Measurements from ENCODE around the gene GPAT3. TPM values are rescaled to one million over a fixed set of nuclear protein-coding genes. Genes with fewer than 3 reads are reported as not detected.
A peak's percentile ranks its signal among the peaks of the same experiment; 100 is the strongest.
"Not testable (repeated sequence)": the region's sequence is repeated elsewhere in the genome, so short reads cannot be mapped to it uniquely, and the experiment has no call there.

Gene GPAT3
- polyA plus RNA-seq, 1 donor from 2014 or later: not detected

DNA sequence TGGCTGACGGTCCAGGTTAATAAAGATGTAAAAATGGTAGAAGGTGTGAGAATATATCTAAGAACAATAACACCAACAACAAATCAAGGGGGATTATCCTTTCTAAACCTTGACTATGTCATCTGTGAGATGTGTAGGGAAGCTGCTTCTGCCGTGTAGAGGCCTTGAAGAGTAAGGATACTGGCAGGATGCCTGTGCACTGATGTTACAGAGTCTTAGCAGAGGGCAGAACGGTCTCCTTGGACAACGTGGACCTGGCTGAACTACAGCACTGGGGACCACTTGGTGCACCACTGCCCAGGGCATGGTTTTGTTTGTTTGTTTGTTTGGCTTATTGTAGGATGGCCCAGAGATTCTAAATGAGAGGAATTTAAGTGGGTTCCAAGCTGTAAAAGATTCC lies 33.5 kb downstream of the GPAT3 start:
- no peak overlapping the region for H3K4me3 Mint-ChIP-seq
- H3K27ac Mint-ChIP-seq: no peak overlapping the region
- H3K4me1 Mint-ChIP-seq: peaks cover 7 to 9% (median 8%) of the 10 kb centered on the region in 3 donors
- H3K36me3 Mint-ChIP-seq: no peaks in the 10 kb centered on the region
- H3K27me3 Mint-ChIP-seq: no peaks in the 10 kb centered on the region
- H3K9me3 Mint-ChIP-seq: no peaks in the 10 kb centered on the region

DNA sequence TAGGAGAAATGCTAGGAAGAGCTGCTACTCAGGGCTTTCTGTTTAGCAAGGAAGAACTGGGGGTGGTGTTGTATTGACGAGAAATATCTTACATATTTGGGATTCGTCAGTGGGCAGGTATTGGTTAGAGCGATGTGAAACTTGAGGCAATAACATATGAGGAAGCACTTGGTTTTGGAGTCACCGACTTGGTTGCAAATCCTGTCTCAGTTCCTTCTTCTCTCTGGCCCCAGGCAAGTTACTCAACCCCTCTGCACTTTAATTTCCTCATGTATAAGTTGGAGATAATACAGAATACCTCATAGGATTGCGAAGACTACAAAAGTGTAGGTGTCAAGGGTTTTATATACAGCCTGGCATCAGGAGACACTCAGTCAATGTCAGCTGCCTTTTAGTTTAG lies 34.1 kb downstream of the GPAT3 start:
- no peaks in the 10 kb centered on the region for H3K27me3 Mint-ChIP-seq
- H3K36me3 Mint-ChIP-seq: no peaks in the 10 kb centered on the region
- no peaks in the 10 kb centered on the region for H3K9me3 Mint-ChIP-seq
- H3K4me1 Mint-ChIP-seq: peaks cover 7 to 9% (median 8%) of the 10 kb centered on the region in 3 donors
- no peak overlapping the region for H3K4me3 Mint-ChIP-seq
- H3K27ac Mint-ChIP-seq: peak overlapping the region in 1 of 3 donors; percentile 5

DNA sequence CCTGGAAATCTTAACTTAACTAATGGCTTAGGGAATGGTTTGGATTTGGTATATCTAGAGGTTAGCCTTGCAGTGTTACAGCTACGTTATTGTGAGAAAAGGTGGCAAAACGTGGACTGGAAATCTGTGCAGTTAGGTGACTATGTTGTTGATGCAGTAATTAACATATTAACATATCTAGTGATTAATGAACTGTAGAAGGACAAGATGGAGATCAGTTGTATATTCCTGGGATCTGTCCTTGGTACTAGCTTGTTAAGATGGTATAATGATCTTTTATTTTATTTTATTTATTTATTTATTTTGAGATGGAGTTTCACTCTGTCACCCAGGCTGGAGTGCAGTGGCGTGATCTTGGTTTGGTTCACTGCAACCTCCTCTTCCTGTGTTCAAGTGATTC lies 36.9 kb downstream of the GPAT3 start:
- Mint-ChIP-seq H3K36me3 (no peaks in the 10 kb centered on the region), H3K4me1 (peaks cover 7 to 9% (median 8%) of the 10 kb centered on the region in 3 donors), H3K9me3 (no peaks in the 10 kb centered on the region), H3K4me3 (no peak overlapping the region), H3K27ac (no peak overlapping the region), H3K27me3 (no peaks in the 10 kb centered on the region)

DNA sequence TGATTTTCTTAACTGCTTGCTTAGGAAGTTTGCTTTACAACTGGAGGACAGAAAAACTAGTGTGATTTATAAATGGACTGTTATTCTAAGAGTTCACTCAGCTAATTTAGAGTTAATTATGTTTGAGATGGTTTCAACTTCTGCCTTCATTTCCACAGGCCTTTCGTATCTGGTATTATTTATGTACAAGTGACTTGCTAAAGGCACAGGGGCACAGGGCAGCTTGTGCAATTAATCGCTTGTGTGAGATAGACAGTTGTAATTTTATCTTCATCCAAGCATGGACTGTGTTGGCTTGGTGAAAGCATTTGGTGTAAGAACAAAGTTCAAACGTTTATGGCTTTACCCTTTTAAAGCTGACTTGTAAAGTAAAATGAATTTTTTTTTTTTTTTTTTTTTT lies 38.3 kb downstream of the GPAT3 start:
- no peak overlapping the region for H3K27ac Mint-ChIP-seq
- H3K27me3 Mint-ChIP-seq: peaks cover 3% of the 10 kb centered on the region
- H3K4me3 Mint-ChIP-seq: no peak overlapping the region
- no peaks in the 10 kb centered on the region for H3K9me3 Mint-ChIP-seq
- H3K4me1 Mint-ChIP-seq: peaks cover 7 to 9% (median 8%) of the 10 kb centered on the region in 3 donors
- H3K36me3 Mint-ChIP-seq: no peaks in the 10 kb centered on the region

DNA sequence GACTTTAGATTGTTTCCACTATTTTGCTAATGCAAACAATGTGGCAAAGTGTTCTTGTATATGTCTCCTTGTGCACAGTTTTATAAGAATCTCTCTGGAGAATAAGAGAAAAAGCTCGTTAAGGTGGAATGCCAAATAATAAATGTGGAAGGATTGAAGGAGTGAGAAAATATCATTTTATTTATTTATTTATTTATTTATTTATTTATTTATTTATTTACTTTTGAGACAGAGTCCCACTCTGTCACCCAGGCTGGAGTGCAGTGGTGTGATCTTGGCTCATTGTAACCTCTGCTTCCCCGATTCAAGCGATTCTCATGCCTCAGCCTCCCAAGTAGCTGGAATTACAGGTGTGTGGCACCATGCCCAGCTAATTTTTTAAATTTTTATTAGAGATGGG lies 40.3 kb downstream of the GPAT3 start:
- H3K27ac Mint-ChIP-seq, H3K4me3 Mint-ChIP-seq, H3K27me3 Mint-ChIP-seq, H3K36me3 Mint-ChIP-seq, H3K9me3 Mint-ChIP-seq, H3K4me1 Mint-ChIP-seq: not testable (repeated sequence)

DNA sequence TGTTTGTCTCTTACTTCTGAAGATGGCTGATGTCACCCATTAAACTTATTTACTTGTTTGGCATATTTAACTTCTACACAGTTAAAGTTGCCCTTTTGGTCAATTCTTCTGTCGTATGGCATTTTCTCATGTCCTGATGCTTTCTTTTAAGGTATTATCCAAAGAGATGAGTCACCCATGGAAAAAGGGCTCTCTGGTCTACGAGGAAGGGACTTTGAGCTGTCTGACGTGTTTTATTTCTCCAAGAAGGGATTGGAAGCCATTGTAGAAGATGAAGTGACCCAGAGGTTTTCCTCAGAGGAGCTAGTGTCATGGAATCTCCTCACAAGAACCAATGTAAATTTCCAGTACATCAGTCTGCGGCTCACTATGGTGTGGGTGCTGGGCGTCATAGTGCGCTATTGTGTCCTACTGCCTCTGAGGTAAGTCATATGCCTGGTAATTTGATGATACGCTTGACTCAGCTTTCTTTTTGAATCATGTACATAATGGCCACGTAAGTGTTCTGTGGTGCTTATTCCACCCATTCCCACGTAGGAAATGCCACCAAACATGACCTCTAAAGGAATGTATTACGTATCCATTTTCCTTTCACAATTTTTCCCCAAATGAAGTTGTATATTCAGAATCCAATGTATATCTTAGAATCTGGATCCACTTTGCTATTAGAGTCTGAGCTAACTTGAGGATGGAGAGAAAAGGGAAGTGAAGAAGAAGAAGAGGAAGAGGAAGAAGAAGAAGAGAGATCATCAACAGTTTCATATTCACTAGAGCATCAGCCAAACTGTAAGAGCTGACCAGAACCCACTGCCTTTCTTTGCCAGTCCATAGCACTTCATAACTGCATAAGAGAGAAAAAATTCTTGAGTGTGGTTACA lies 45.7 kb downstream of the GPAT3 start:
- peaks cover 8 to 15% (median 14%) of the 10 kb centered on the region in 3 donors for H3K4me1 Mint-ChIP-seq
- H3K27me3 Mint-ChIP-seq: peaks cover 3% of the 10 kb centered on the region
- H3K36me3 Mint-ChIP-seq: no peaks in the 10 kb centered on the region
- peak overlapping the region; percentile 43 to 95 (median 73) for H3K27ac Mint-ChIP-seq
- H3K9me3 Mint-ChIP-seq: no peaks in the 10 kb centered on the region
- H3K4me3 Mint-ChIP-seq: peak overlapping the region; percentile 25 to 80 (median 76)

DNA sequence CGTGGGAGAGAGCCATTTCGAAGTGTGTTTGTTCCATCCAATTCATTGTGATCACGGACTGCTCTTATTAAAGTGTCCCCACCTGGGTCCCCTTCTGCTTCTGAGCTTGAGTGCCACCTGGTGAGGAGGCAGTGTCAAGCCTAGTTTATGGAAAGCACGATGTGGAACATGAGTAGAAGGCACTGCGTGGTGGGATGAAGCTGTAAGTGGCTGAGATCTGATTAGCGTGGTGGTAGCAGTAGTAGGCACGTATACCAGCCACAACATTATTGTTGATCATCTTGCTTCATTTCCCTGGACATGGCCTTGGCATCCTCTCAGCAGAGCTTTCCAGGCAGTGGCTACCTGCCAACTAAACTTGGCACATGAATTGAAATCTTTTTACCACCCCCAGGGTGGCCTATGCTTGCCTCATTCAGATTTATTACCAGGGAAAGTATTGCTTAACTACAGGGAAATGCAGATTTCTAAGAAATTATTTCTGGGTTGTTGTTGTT lies 46.4 kb downstream of the GPAT3 start:
- Mint-ChIP-seq H3K36me3 (no peaks in the 10 kb centered on the region), H3K9me3 (no peaks in the 10 kb centered on the region), H3K4me1 (peaks cover 8 to 15% (median 14%) of the 10 kb centered on the region in 3 donors), H3K27ac (peak overlapping the region; percentile 43 to 95 (median 73)), H3K4me3 (peak overlapping the region; percentile 25 to 80 (median 76)), H3K27me3 (peaks cover 3% of the 10 kb centered on the region)

DNA sequence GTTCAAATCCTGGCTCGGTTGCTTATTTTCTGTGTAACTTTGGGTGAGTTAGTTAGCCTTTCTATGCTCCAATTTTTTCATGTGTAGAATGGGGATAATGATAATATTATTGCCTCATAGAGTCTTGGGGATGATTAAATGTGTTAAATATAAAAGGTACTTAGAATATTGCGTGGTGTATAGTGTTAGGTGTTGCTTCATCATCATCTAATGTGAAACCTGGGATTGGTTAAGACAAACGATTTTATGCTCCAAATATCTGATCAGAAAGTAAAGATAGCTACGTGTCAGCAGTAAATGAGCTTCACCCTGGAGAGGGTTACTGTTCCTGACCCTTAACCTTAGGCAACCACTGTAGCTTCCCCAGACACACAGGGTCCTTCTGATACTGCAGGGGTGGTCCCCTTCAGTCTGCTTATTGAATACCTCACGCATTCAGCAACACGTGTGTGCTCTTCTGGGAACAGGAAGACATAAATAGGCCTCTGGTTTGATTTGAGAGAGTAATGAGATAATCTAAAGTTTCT lies 50.1 kb downstream of the GPAT3 start:
- H3K4me3 Mint-ChIP-seq: no peak overlapping the region
- no peaks in the 10 kb centered on the region for H3K9me3 Mint-ChIP-seq
- no peaks in the 10 kb centered on the region for H3K27me3 Mint-ChIP-seq
- peaks cover 2% of the 10 kb centered on the region for H3K36me3 Mint-ChIP-seq
- peaks cover 8 to 15% (median 14%) of the 10 kb centered on the region in 3 donors for H3K4me1 Mint-ChIP-seq
- no peak overlapping the region for H3K27ac Mint-ChIP-seq

DNA sequence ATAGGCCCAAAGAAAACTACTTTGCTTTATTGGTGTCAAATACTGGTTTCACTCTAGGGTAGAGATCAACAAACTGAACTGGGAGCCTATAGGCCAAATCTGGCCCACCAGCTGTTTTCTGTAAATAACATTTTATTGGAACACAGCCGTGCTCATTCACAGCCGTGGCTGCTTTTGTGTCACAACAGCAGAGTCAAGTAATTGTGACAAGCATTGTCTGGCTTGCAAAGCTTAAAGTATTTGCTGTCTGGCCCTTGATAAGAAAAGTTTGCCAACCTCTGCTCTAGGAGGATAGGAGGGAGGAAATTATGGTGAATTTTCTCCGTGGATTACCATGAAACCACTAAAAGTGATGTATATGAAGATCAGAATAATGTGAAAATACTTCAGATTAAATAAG lies 53.4 kb downstream of the GPAT3 start:
- Mint-ChIP-seq H3K36me3 (peaks cover 2% of the 10 kb centered on the region), H3K4me3 (no peak overlapping the region), H3K27me3 (no peaks in the 10 kb centered on the region), H3K4me1 (no peaks in the 10 kb centered on the region), H3K27ac (no peak overlapping the region), H3K9me3 (peaks cover 0 to 7% (median 3%) of the 10 kb centered on the region in 3 donors)

DNA sequence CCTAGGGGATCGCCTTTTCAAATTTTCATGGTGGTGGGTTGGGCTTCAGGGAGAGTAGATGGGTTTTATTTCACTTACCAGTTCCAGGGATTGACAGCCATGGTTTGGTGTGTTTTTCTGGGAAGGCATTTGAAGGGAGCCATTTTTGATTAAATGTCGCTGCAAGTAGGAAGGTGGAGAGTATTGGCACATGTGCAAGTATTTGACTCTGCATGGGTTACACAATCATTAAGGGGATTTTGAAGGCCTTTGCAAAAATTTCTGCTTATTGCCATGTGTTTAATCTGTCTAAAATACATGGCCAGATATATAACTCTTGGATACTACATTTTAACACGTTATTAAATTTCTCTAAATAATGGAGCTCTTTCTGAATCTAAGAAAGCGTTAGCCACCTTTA lies 55.1 kb downstream of the GPAT3 start:
- no peak overlapping the region for H3K4me3 Mint-ChIP-seq
- H3K9me3 Mint-ChIP-seq: peaks cover 0 to 8% (median 3%) of the 10 kb centered on the region in 3 donors
- no peaks in the 10 kb centered on the region for H3K27me3 Mint-ChIP-seq
- no peaks in the 10 kb centered on the region for H3K4me1 Mint-ChIP-seq
- peaks cover 2% of the 10 kb centered on the region for H3K36me3 Mint-ChIP-seq
- no peak overlapping the region for H3K27ac Mint-ChIP-seq

DNA sequence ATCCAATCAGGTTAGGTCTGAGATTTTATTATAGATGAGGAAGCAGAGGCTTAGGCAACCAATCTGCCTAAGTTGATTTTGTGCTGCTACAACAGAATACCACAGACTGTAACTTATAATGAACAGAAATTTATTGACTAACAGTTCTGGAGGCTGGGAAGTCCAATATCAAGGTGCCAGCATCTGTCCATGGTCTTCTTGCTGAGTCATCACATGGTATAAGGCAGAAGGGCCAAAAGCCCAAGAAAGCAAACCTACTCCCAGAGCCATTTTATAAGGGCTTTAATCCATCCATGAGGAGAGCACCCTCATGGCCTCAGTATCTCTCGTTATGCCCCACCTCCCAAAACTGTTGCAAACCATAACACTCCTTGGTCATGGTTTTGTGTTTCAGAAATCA lies 55.8 kb downstream of the GPAT3 start:
- Mint-ChIP-seq H3K9me3 (peaks cover 0 to 8% (median 3%) of the 10 kb centered on the region in 3 donors), H3K27ac (no peak overlapping the region), H3K27me3 (no peaks in the 10 kb centered on the region), H3K4me1 (no peaks in the 10 kb centered on the region), H3K4me3 (no peak overlapping the region), H3K36me3 (peaks cover 2% of the 10 kb centered on the region)

DNA sequence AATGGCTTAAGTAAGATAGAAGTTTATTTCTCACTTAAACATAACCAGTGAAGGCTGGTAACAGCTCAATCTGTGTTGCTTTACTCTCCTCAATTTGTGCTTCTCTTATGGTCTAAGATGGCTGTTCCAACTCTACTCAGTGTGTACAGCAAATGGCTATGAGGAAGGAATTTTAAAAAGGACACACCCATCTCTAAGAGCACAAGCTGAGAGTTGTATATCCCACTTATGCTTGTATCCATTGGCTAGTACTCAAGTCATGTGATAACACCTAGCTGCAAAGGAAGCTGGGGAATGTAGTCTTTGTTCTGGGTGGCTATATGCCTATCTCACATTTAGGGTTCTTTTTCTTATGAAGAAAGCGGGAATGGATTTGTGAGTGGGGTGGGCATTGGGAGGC lies 63.3 kb downstream of the GPAT3 start:
- Mint-ChIP-seq H3K36me3 (peaks cover 2% of the 10 kb centered on the region), H3K9me3 (peaks cover 0 to 2% (median 0%) of the 10 kb centered on the region in 3 donors), H3K27ac (no peak overlapping the region), H3K4me1 (peaks cover 0 to 4% (median 0%) of the 10 kb centered on the region in 3 donors), H3K27me3 (no peaks in the 10 kb centered on the region), H3K4me3 (no peak overlapping the region)

DNA sequence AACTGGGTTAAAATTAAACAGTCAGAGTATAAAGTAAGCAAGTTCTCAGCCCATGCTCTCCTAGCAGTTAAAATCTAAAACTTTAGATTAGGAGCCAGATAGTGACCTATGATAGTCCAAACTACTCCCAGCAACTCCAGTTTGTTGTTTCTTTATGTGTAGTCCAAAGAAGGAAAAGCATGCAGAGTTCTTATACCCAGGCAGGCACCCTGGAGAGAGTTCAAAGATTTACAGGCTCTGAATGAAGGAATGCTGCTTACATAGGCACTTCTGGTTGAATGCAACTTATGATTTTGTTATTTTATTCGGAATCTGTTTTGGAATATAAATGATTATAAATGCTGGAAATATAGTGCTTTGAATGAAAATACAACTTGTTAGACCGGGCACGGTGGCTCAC lies 67.2 kb downstream of the GPAT3 start:
- Mint-ChIP-seq H3K36me3 (no peaks in the 10 kb centered on the region), H3K9me3 (no peaks in the 10 kb centered on the region), H3K27me3 (peaks cover 1% of the 10 kb centered on the region), H3K4me1 (peaks cover 0 to 4% (median 0%) of the 10 kb centered on the region in 3 donors), H3K4me3 (no peak overlapping the region), H3K27ac (no peak overlapping the region)

DNA sequence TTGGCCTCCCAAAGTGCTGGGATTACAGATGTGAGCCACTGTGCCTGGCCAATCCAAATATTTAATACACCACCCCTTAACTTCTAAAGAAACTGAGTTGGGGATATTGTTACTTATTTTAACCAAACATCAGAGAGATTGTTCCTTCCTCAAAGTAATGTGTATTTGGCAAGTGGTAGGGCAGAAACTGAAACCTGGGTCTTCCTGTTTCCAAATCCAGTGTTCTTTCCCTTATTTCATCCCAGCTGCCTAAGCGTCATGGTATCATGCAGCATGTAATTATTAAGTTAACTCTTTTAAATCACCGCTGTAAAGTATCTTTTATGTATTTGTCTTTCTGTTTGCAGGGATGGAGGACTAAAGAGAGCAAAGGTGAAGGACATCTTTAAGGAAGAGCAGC lies 68.4 kb downstream of the GPAT3 start:
- Mint-ChIP-seq H3K27me3 (peaks cover 1% of the 10 kb centered on the region), H3K36me3 (no peaks in the 10 kb centered on the region), H3K9me3 (peaks cover 0 to 3% (median 0%) of the 10 kb centered on the region in 3 donors), H3K4me3 (no peak overlapping the region), H3K27ac (no peak overlapping the region), H3K4me1 (peaks cover 0 to 1% (median 0%) of the 10 kb centered on the region in 3 donors)

DNA sequence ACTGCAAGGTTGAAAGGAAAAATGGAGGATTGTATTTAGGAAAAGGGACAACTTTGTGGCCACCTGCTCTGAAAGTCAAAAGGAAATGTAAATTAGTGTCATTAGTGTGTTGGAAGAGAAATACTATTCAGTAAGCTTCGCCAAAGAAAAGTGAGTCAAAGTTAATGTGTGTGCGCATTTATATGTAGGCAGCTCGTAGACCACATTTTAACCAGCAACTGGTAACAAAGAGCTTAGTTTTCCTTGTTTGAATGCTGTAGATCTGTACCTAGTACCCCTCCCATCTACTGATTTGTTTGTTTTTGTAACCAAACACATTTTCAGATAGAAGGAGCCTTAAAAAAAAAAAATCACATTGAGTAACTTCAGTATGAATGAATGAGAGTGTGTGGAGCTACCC lies 69.3 kb downstream of the GPAT3 start:
- H3K9me3 Mint-ChIP-seq: peaks cover 0 to 3% (median 0%) of the 10 kb centered on the region in 3 donors
- H3K27ac Mint-ChIP-seq: no peak overlapping the region
- H3K36me3 Mint-ChIP-seq: no peaks in the 10 kb centered on the region
- no peak overlapping the region for H3K4me3 Mint-ChIP-seq
- peaks cover 1% of the 10 kb centered on the region for H3K27me3 Mint-ChIP-seq
- no peaks in the 10 kb centered on the region for H3K4me1 Mint-ChIP-seq

All from IgD-negative memory B cell (primary cell).